GM19455 (cell line): ENCODE data around the gene PSMC3.

ENCODE experiments used
- ATAC-seq: cut with Tn5 transposase; IDR thresholded peaks from one replicate; pipeline ENCODE4 v1.9.1; 2021; ENCODE audit not compliant: unreplicated experiment

Gene PSMC3

GRCh38 chr11:47377571-47378009 lies 48.6 kb downstream of the PSMC3 start:
- ATAC-seq = peak; percentile 8

- no peak for ATAC-seq
Observed at GRCh38 chr11:47376525-47377371, 49.5 kb downstream of the PSMC3 start.

DNA sequence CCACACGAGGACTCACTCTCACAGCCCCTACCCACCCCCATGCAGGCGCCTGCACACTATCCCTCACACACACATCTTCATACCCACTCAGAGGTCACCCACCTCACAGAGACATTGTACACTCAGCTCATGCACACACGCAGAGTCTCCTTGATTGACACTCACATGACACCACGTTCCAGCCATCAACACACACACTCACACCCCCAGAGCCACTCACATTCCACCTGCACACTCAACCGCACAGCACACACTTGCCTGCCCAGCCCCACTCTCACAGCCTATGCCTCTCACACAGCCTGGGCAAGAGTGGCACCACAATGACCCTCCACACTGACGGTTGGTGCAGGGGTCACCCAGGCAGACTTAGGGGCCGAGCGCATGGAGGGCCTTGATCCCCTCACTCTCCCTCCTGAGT lies 50.1 kb downstream of the PSMC3 start:
- no peak for ATAC-seq

DNA sequence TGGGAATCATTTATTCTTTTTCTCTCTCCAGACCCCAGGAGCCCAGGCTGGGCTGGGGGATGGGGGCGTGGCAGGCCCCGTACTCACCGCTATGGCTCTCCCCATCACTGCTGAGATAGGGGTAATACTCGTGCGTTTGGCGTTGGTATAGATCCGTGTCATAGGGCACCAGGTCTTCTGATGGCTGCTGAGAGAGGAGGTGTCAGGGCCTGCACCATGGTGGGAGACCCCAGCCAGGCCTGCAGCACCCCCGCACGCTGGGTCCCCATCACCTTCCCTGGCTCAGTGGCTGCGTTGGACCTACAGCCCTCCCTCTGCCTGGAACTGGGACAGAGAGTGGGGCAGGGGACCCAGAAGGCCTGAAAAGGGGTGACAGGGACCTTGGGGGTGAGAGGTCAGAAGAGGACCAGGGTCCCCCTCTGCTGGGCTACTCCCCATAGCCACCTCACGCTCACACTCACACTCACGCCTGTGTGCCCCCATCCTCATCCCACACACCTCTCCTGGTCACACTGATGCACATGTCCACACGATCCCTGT lies 50.6 kb downstream of the PSMC3 start:
- no peak for ATAC-seq

- ATAC-seq = no peak
Observed at GRCh38 chr11:47375020-47375419, 51.2 kb downstream of the PSMC3 start.

- no peak for ATAC-seq
Observed at GRCh38 chr11:47374720-47375019, 51.6 kb downstream of the PSMC3 start.

- no peak for ATAC-seq
Observed at GRCh38 chr11:47373876-47374719, 52.1 kb downstream of the PSMC3 start.

GRCh38 chr11:47372422-47372821 lies 53.8 kb downstream of the PSMC3 start:
- no peak for ATAC-seq

GRCh38 chr11:47369676-47370075 lies 56.6 kb downstream of the PSMC3 start:
- ATAC-seq = no peak
